ENCODE data around the gene MYL7.

Gene MYL7

DNA sequence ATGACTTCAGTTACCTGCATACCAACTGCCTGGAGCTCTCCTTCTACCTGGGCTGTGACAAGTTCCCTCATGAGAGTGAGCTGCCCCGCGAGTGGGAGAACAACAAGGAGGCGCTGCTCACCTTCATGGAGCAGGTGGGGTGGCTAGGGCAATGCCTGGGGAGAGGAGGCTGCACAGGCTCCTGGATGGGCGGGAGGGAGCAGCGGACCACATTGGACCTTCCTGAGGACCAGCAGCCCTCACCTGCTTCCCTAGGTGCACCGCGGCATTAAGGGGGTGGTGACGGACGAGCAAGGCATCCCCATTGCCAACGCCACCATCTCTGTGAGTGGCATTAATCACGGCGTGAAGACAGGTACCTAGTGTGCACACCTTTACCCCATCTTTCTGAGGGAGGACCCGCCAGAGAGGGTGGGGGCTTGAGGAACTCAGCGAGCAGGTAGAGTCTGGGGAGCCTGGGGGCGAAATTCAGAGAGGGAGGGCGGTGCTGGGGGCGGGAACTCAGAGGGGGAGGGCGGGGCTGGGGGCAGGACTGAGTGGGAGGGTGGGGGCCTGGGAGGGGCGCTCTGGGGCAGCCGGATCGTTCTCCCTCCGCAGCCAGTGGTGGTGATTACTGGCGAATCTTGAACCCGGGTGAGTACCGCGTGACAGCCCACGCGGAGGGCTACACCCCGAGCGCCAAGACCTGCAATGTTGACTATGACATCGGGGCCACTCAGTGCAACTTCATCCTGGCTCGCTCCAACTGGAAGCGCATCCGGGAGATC, 28.0 kb downstream of the MYL7 start:
- in situ Hi-C loops (cut with MboI; ENCODE audit: low sequenced_read_pairs): no loop called here

GRCh38 chr7:44112231-44112996, 28.7 kb downstream of the MYL7 start:
- in situ Hi-C loops (cut with MboI; ENCODE audit: low sequenced_read_pairs): no loop called here

DNA sequence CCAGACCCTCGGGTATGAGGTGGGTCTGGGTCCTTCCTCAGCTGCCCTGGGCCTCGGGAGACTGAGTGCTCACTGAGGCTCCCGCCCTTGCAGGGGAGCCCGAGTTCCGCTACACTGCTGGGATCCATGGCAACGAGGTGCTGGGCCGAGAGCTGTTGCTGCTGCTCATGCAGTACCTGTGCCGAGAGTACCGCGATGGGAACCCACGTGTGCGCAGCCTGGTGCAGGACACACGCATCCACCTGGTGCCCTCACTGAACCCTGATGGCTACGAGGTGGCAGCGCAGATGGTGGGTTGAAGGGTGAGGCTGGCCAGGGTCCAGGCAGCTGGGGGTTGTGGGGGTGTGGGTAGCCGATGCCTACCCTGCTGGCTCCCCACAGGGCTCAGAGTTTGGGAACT, 29.4 kb downstream of the MYL7 start:
- in situ Hi-C loops (cut with MboI; ENCODE audit: low sequenced_read_pairs): no loop called here

DNA sequence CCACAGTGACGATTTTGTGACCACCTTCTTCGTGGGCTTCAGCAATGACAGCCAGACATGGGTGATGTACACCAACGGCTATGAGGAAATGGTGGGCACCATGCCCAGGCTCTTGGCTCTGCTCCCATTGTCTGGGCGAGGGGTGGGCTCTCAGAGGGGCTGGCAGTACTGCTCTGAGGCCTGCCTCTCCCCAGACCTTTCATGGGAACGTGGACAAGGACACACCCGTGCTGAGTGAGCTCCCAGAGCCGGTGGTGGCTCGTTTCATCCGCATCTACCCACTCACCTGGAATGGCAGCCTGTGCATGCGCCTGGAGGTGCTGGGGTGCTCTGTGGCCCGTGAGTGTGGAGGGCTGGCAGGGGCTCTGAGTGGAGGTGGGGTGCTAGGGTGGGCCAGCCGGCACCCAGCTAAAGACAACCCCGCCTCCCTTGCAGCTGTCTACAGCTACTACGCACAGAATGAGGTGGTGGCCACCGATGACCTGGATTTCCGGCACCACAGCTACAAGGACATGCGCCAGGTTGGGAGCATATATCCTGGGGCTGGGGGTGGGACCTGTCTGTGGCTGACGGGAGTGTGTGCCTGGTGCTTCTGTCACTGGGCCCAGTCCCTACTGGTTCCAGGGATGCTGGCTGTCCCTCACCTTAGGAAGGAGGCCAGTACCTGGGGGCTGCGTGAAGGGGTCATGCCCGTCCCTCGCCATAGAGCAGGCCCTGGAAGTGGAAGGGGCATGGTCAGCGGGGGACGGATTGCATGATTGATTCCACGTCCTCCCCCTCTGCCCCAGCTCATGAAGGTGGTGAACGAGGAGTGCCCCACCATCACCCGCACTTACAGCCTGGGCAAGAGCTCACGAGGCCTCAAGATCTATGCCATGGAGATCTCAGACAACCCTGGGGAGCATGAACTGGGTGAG, 30.2 kb downstream of the MYL7 start:
- in situ Hi-C loops (cut with MboI; ENCODE audit: low sequenced_read_pairs): no loop called here

GRCh38 chr7:44109991-44110390, 31.1 kb downstream of the MYL7 start:
- in situ Hi-C loops (cut with MboI; ENCODE audit: low sequenced_read_pairs): no loop called here

DNA sequence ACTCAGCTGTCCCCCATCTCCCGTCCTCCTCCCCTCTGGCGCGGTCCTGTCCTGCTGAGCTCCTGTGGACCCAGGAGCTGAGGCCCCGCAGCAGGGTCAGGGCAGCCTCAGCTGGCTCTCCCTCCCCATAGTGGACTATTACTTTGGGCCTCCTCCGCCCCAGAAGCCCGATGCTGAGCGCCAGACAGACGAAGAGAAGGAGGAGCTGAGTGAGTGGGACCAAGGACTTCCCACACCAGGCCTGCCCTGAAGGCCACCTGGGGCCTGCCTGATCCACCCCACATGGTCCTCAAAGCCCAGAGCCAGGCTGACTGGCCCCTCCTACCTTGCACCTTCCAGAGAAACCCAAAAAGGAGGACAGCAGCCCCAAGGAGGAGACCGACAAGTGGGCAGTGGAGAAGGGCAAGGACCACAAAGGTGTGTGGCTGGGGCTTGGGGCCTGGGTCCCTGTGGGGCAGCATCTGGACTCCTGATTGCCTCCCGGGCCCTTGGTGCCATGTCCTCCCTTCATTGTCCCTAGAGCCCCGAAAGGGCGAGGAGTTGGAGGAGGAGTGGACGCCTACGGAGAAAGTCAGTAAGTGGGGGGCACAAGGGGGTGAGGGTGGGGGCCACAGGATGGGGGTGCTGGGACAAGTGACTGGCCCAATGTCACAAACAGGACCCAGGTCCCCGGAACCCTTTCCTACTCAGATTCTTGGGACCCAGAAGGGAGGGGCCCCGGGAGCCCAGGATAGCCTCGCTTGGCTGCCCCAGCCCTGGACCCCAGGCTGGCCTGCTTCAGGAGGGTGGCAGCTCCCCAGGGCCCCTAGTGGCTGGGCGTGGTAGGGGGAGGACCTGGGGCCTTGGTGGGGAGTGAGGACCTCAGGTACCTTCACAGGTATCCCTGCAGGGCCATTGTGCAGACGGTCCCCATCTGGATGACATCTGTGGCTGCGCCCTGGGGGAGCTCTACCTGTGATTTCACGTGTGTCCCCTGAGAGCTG, 32.1 kb downstream of the MYL7 start:
- in situ Hi-C loops (cut with MboI; ENCODE audit: low sequenced_read_pairs): no loop called here

- in situ Hi-C loops (cut with MboI; ENCODE audit: low sequenced_read_pairs): no loop called here
Observed at GRCh38 chr7:44107961-44108767, 33.0 kb downstream of the MYL7 start.

GRCh38 chr7:44107116-44107960, 33.8 kb downstream of the MYL7 start:
- in situ Hi-C loops (cut with MboI; ENCODE audit: low sequenced_read_pairs): no loop called here

DNA sequence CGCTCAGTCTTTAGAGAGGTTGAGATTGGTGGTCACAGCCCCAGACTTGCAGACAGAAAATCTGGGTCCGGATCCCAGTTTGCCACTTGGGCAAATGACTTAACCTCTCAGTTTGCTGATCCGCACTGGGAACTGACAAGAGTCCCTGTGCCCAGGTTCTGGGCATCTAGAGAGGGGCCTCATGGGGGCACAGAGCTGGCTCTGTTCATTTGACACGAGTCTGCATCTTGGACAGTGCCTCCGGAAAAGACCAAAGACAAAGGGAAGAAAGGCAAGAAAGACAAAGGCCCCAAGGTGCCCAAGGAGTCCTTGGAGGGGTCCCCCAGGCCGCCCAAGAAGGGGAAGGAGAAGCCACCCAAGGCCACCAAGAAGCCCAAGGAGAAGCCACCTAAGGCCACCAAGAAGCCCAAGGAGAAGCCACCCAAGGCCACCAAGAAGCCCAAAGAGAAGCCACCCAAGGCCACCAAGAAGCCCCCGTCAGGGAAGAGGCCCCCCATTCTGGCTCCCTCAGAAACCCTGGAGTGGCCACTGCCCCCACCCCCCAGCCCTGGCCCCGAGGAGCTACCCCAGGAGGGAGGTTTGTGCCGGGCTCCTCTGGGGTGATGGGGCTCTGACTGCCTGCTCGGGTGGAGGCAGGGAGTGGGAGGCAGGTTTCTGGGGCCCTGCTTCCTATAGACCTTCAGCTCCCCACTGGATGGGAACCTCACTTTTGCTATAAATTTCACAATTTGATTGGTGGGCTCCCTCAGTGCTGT, 34.6 kb downstream of the MYL7 start:
- in situ Hi-C loops (cut with MboI; ENCODE audit: low sequenced_read_pairs): no loop called here

DNA sequence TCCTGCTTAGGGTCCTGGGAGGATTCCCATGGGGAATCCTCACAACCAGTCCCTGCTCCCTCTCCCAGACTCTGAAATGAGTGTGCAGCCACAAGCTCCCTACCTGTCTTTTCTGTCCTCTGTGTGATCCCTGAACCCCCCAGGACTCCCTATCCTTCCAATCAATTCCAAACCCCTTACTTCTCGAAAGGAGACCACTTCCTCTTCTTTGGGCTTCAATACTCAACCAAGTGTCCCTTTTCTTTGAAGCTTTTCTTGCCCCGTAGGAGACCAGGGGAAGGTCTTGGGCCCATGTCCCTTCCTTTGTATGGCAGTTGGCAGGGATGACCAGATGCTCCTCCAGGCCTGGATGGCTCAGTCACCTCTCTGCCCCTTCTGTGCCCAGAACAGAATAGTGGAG, 35.3 kb downstream of the MYL7 start:
- in situ Hi-C loops (cut with MboI; ENCODE audit: low sequenced_read_pairs): no loop called here

DNA sequence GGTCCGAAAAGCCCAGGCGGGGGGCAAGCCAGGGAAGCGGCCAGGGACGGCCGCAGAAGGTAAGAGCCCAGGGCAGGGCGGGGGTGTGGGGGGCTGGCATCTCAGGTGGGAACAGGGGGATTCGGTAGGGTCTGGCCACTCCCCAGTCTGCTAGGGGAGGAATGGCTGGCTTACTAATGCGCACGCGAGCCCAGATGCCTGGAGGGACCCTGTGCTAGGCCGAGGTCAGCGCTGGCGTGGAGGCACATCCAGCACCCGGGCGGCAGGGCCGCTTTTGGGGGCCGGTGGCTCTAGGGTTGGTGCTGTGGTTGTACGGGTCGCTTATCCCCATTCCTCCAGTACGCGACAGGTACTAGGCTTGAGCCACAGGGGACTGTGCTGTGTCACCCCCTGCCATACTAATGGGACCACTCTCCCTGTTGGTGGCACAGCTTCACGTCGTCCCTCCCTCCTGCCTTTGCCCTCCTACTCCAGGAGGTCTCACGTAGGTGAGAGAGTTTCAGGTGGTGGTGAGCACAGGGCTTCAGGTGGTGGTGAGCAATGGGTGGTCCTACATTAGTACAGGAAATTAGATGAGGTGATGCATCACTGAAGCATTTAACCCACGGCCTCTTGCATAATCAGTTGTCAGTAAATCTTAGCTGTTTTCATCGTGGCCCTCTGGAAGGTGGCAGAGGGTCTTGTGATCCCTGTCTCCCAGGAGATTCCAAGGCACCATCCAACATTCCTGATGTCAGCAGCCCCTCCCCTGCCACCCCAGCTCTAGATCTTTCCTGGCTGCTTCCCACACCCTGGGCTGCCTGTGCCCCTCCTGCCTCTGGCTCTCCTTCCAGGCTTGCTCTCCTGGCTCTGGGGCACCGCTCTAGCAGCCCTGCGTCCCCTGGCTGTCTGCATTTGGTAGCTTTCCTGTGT, 36.0 kb downstream of the MYL7 start:
- in situ Hi-C loops (cut with MboI; ENCODE audit: low sequenced_read_pairs): no loop called here

GRCh38 chr7:44103923-44104859, 36.9 kb downstream of the MYL7 start, which contains the start of gene AEBP1:
Gene AEBP1, plus strand, starts transcription at chr7:44104345. Its CDS starts 321 bp downstream, at chr7:44104666.
- in situ Hi-C loops (cut with MboI; ENCODE audit: low sequenced_read_pairs): no loop called here

- in situ Hi-C loops (cut with MboI; ENCODE audit: low sequenced_read_pairs): no loop called here
Observed at GRCh38 chr7:44103566-44103922, 37.6 kb downstream of the MYL7 start.

DNA sequence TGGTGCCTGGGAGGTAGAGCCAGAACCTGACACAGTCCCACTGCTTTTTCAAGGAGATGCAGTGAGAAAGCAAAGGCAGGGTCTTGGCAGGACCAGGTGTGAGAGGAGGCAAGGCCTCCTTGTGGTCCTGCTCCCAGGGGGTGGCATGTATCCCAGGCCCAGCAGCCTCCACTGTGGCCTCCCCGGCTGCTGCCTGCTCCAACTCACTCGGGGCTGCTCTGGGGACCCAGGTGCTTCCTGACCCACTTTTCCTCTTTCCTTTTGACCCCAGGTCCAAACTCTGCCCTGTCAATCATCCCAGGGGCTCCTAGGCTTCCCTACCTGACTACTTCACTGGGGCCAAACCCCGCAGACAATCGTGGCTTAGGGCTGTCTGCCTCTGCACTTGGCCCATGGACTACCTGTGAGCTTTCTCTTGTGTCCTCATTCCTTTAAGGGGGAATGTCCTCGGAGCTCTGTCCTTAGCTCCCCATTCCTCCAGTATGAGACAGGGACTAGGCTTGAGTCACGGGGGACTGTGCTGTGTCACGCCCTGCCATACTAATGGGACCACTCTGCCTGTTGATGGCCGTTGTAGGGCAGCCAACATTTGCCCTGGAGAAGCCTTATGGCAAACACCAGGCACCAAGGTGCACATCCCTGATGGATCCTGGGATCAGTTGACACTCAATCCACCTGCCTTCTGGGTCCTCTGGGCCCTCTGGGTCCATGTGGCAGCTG, 38.1 kb downstream of the MYL7 start:
- in situ Hi-C loops (cut with MboI; ENCODE audit: low sequenced_read_pairs): no loop called here
